ENCODE data around the gene NDFIP2.

NDFIP2 gene

GRCh38 chr13:79462895-79463294, 18.1 kb upstream of the NDFIP2 start:
- H3K9me3 ChIP-seq (ENCODE audit: severe bottlenecking) = no peaks in the 10 kb centered on the region
- H3K4me3 ChIP-seq (ENCODE audit: low read depth, low read length) = no peak overlapping the region
- DNase-seq = no peak
- no peak overlapping the region for H3K27ac ChIP-seq
- TF ChIP-seq CTCF (IDR thresholded peaks at IDR 0.05; ENCODE audit: low read depth, low read length) = no peak
- H3K27me3 ChIP-seq (ENCODE audit: insufficient read depth, low read depth, severe bottlenecking) = no peaks in the 10 kb centered on the region
- no peaks in the 10 kb centered on the region for H3K36me3 ChIP-seq

GRCh38 chr13:79463604-79464003, 17.4 kb upstream of the NDFIP2 start:
- Histone ChIP-seq H3K36me3 (no peaks in the 10 kb centered on the region), H3K27ac (no peak overlapping the region), H3K27me3 (ENCODE audit: insufficient read depth, low read depth, severe bottlenecking) (no peaks in the 10 kb centered on the region), H3K9me3 (ENCODE audit: severe bottlenecking) (no peaks in the 10 kb centered on the region), H3K4me3 (ENCODE audit: low read depth, low read length) (no peak overlapping the region)
- no peak for DNase-seq
- TF ChIP-seq CTCF (IDR thresholded peaks at IDR 0.05; ENCODE audit: low read depth, low read length) = no peak

- no peak for TF ChIP-seq CTCF (IDR thresholded peaks at IDR 0.05; ENCODE audit: low read depth, low read length)
- Histone ChIP-seq H3K27me3 (ENCODE audit: insufficient read depth, low read depth, severe bottlenecking) (no peaks in the 10 kb centered on the region), H3K27ac (no peak overlapping the region), H3K4me3 (ENCODE audit: low read depth, low read length) (no peak overlapping the region), H3K36me3 (no peaks in the 10 kb centered on the region), H3K9me3 (ENCODE audit: severe bottlenecking) (no peaks in the 10 kb centered on the region)
- DNase-seq = no peak
Observed at GRCh38 chr13:79466872-79467271, 14.1 kb upstream of the NDFIP2 start.

- Histone ChIP-seq H3K36me3 (no peaks in the 10 kb centered on the region), H3K9me3 (ENCODE audit: severe bottlenecking) (no peaks in the 10 kb centered on the region), H3K27ac (no peak overlapping the region), H3K27me3 (ENCODE audit: insufficient read depth, low read depth, severe bottlenecking) (no peaks in the 10 kb centered on the region), H3K4me3 (ENCODE audit: low read depth, low read length) (no peak overlapping the region)
- no peak for DNase-seq
- no peak for TF ChIP-seq CTCF (IDR thresholded peaks at IDR 0.05; ENCODE audit: low read depth, low read length)
Observed at GRCh38 chr13:79468402-79468801, 12.6 kb upstream of the NDFIP2 start.

- H3K9me3 ChIP-seq (ENCODE audit: severe bottlenecking) = no peaks in the 10 kb centered on the region
- TF ChIP-seq CTCF (IDR thresholded peaks at IDR 0.05; ENCODE audit: low read depth, low read length) = no peak
Observed at GRCh38 chr13:79468819-79469218, 12.1 kb upstream of the NDFIP2 start.

GRCh38 chr13:79469608-79470007, 11.3 kb upstream of the NDFIP2 start:
- no peak for TF ChIP-seq CTCF (IDR thresholded peaks at IDR 0.05; ENCODE audit: low read depth, low read length)
- no peaks in the 10 kb centered on the region for H3K27me3 ChIP-seq (ENCODE audit: insufficient read depth, low read depth, severe bottlenecking)
- H3K36me3 ChIP-seq = no peaks in the 10 kb centered on the region
- H3K4me3 ChIP-seq (ENCODE audit: low read depth, low read length) = no peak overlapping the region
- no peak overlapping the region for H3K27ac ChIP-seq
- no peaks in the 10 kb centered on the region for H3K9me3 ChIP-seq (ENCODE audit: severe bottlenecking)
- DNase-seq = no peak

More at GRCh38 chr13:79468819-79469218, 12.1 kb upstream of the NDFIP2 start:
- DNase-seq = no peak
- H3K27me3 ChIP-seq (ENCODE audit: insufficient read depth, low read depth, severe bottlenecking) = no peaks in the 10 kb centered on the region
- no peak overlapping the region for H3K4me3 ChIP-seq (ENCODE audit: low read depth, low read length)
- H3K27ac ChIP-seq = no peak overlapping the region
- H3K36me3 ChIP-seq = no peaks in the 10 kb centered on the region
